Measurements from ENCODE around the gene GAS2L1.

GAS2L1 gene

GRCh38 chr22:29325785-29326315 lies 19.4 kb downstream of the GAS2L1 start:
- DNase-seq (ENCODE audit: low read depth in 1 of 2, low spot score in 1 of 2): no peak

DNA sequence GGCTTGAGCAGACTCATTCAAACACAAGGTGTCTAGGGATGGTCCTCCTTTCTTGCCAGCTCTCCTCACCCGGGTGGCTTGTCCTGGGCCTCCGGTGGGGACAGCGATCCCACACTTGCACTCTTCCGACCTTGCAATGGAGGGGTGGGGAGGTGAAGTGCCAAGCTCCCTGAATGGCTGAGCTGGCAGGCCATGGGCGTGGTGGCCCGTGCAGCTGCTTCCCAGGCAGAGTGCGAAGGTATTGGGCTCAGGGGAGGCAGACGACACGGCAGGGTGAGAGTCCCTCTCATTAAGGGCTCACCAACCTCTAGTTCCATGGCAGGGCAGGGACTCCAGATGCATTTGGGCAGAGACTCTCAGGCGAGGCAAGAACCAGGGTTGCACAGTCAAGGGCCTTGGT lies 20.0 kb downstream of the GAS2L1 start:
- DNase-seq (ENCODE audit: low read depth in 1 of 2, low spot score in 1 of 2): no peak

DNA sequence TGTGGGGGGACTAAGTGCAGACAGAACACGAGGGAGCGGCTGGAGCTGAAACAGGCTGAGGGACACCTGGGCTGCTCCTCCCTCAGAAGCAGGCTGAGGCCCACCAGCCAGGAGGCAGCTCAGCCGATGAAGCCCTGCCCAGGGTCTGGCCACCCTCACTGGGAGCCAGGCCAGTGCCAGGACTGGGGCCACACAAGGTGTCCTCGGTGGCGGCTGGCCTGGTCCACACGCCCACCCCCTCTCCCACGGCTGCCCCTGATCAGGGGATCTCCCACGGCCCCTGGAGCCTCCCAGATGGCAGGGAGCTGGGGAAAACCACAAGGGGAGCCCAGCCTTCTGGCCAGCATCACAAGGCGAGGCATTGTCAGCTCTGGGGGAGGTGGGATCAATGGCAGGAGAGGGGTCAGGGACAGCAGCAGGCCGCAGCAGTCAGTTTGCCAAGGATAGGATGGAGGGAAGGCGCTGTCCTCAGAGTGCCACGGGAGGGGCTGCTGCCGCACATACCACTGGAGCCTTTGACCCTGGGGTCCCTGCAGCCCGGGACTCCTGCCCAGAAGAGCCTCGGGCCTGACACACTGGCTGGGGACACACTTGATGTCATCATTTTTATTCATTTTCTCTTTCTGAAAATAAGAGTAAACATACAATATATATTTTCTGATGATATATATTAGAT lies 20.8 kb downstream of the GAS2L1 start:
- no peak for DNase-seq (ENCODE audit: low read depth in 1 of 2, low spot score in 1 of 2)

- DNase-seq (ENCODE audit: low read depth in 1 of 2, low spot score in 1 of 2): no peak
Observed at GRCh38 chr22:29328055-29328454, 21.6 kb downstream of the GAS2L1 start.

GRCh38 chr22:29328566-29329500 lies 22.4 kb downstream of the GAS2L1 start:
- DNase-seq (ENCODE audit: low read depth in 1 of 2, low spot score in 1 of 2): no peak

DNA sequence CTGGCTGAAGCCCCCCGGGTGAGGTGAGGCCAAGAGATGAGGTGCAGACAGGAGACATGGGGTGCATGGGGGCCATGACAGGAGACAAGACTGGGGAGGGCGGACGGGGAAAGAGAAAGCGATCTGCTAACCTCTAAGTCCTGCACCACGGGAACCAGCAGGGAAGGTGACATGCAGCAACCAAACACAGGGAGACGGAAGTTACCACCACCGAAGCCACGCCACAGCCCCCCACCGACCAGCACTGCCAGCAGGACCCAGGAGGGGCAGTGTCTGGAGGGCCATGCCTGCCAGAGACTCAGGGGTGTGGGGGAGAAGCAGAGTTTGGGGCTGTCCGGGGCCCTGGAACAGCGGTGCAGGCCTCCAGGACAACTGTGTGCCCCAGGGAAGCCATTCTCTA lies 23.1 kb downstream of the GAS2L1 start:
- no peak for DNase-seq (ENCODE audit: low read depth in 1 of 2, low spot score in 1 of 2)

DNA sequence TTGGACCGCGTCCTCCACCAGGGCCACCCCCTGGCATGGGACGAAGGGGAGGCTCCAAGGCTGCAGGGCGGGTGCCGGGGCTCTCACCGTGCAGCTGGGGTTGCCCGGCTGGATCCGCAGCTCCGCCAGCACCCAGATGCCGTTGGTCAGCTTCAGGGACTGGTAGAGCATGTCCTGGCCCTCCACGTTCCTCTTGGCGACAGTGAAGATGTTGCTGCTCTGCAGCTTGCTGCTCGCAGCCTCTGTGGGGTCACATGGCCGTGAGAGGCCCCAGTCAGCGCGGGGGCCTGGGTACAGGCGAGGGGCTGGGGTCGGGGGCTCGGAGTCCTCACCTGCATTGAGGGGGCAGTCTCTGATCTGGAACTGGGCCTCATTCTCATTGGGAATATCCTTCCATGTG lies 23.8 kb downstream of the GAS2L1 start:
- no peak for DNase-seq (ENCODE audit: low read depth in 1 of 2, low spot score in 1 of 2)

DNA sequence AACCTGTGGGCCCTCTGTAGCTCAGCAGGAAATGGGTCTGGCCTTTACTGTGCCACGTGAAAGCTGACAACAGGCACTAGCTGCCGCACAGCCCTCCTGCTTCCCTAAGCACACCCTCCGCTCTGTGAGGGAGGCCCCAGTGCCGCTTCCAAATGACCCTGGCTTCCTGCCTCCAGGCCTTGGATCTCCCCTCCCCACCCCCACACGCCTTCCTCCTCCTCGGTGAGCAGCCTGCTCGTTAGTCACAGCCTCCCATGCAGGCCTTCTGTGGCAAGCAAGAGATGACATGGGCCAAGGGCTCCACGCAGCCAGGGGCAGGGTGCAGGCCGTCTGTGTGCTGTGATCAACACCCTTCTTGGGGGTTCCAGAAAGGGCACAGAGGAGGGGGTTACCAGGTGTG lies 24.3 kb downstream of the GAS2L1 start:
- no peak for DNase-seq (ENCODE audit: low read depth in 1 of 2, low spot score in 1 of 2)

DNA sequence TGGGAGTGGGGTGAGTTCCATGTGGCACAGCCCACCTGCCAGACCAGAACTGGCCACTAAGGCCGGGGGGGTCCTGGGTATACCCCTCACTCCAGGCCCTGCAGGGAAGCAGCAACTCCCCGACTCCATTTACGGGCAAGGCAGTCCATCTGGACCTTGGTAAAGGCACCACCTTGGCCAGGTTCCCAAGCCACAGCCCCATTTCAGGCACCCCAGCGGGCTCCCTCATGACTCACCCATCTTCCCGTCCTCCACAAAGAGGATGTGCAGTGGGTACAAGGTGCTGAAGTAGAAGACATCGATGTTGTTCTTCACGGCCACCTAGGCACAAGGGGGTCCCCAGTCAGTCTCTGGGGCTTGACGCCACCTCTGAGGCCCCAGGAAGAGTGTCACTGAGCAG lies 24.8 kb downstream of the GAS2L1 start:
- DNase-seq (ENCODE audit: low read depth in 1 of 2, low spot score in 1 of 2): no peak

DNA sequence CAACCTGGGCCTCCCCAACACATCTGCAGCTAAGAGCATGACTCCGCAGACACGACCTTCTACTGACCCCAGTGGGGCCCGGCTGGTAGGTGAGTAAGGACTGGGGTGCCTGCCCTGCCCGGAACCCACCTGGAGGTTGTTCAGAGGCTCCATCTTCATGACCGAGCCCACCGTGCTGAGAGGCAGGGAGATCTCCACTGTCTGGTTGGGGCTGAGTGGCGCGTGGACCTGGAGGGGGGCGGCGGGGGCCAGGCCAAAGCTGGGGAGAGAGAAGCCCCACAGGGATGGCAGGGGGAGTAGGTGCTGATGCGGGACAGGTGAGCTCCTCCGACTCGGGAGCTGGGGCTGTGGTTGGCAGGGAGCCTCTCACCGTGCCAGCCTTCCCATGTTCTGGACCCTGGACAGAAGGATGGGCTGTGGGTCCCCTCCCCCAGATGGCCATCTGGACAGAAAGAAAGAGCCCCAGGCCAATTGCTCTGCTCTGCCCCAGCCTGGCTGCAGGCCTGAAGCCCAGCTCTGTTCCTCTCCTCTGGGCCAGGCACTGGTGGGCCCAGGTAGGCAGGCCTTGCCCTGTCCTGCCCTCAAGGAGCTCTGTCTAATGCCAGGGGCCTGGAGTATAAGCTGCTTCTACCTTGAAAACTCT lies 25.3 kb downstream of the GAS2L1 start:
- no peak for DNase-seq (ENCODE audit: low read depth in 1 of 2, low spot score in 1 of 2)

- DNase-seq (ENCODE audit: low read depth in 1 of 2, low spot score in 1 of 2): no peak
Observed at GRCh38 chr22:29332886-29333496, 26.5 kb downstream of the GAS2L1 start.

- DNase-seq (ENCODE audit: low read depth in 1 of 2, low spot score in 1 of 2): no peak
Observed at GRCh38 chr22:29334148-29334547, 27.7 kb downstream of the GAS2L1 start.

DNA sequence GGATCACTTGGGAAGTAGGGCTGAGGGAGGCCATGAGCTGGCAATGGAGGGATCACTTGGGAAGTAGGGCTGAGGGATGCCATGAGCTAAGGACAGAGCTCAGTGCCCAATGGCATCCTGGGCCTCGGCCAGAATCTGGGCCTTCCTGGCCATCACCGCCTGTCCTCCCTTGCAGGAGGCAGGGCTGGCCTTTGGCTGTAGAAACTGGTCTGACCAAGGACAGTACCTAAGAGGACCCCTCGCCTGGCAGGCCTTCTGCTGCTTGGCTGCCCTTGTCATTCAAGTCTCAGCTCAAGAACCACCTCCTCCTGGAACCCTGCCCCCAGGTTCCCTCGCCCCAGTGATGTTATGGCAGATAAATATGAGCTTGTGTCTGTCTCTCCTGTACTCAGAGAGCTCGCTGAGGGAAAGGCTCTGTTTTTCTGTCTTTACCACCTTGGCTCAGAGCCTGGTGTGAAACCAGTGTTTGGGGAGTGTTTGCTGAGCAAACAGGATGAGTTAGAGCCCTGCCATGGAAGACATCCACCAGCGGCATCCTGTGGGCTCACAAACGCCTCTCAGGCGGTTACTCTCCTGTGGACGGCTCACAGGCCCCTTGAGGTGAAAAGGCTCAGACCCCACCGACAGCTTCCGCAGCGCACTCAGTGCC lies 28.4 kb downstream of the GAS2L1 start:
- DNase-seq (ENCODE audit: low read depth in 1 of 2, low spot score in 1 of 2): no peak

GRCh38 chr22:29335656-29336055 lies 29.2 kb downstream of the GAS2L1 start:
- DNase-seq (ENCODE audit: low read depth in 1 of 2, low spot score in 1 of 2): no peak

DNA sequence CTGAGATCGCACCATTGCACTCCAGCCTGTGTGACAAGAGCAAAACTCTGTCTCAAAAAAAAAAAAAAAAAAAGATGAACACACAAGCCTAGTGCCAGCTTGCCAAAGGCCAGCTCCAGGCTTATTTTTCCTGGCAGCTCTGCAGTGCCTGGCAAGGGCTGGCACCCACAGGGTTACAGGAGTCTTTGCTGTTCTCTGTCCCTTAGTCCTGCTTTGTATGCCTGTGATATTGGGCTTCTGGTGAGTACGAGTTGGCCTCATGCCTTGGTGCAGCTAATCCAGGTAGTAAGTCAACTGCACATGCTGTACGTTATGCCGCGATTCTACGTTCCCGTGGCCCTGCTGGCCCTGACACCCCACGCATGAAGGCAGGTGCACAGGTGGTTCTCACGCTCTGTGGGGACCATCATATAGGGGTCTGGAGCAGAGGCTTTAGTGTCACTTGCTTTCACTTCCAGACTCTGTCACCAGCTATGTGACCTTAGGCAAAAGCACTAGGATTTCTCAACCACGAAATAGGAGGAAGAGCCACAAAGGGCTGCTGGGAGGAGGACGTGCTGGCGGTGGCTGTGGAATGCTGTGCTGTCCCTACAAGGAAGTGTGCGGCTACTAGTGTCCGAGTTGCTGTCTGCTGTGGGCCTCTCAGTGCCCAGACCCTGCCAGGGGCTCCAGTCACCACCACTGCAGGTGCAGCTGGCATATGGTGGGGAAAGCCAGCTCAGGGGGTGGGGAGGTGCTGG lies 30.5 kb downstream of the GAS2L1 start:
- no peak for DNase-seq (ENCODE audit: low read depth in 1 of 2, low spot score in 1 of 2)

GRCh38 chr22:29337631-29338284 lies 31.3 kb downstream of the GAS2L1 start:
- no peak for DNase-seq (ENCODE audit: low read depth in 1 of 2, low spot score in 1 of 2)

DNA sequence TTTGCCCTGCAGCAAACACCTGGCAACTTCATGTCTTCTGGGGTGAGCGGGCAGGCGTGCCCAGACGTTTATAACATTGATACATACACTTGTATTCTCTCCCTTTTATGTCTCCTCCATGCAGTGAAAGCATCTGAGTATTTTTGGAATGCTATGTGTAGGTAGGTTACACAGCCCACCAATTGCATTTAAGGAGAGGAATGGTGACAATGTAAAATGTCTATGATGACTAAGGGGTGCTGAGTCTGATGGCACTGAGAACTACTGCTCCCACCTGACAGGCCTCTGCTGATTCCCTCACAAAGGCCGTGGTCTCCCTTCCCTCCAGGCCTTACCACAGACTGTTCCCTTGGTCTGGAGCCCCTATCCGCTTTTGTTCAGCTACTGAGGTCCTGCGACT lies 31.9 kb downstream of the GAS2L1 start:
- DNase-seq (ENCODE audit: low read depth in 1 of 2, low spot score in 1 of 2): no peak

GRCh38 chr22:29339381-29340235 lies 33.2 kb downstream of the GAS2L1 start:
- no peak for DNase-seq (ENCODE audit: low read depth in 1 of 2, low spot score in 1 of 2)

- DNase-seq (ENCODE audit: low read depth in 1 of 2, low spot score in 1 of 2): no peak
Observed at GRCh38 chr22:29340566-29340965, 34.1 kb downstream of the GAS2L1 start.
